C4-2B (cell line): ENCODE results near the gene CASP12.

Experiments used
- CTCF ChIP-seq: fragments of 450-650 bp; conservative IDR thresholded peaks from 2 replicates; pipeline ENCODE4 v1.5.1; 2017; ENCODE audit warnings: mild to moderate bottlenecking
- ZFX ChIP-seq: fragments of 450-650 bp; IDR thresholded peaks from 2 replicates; pipeline ENCODE4 v1.6.1; 2017

DNA sequence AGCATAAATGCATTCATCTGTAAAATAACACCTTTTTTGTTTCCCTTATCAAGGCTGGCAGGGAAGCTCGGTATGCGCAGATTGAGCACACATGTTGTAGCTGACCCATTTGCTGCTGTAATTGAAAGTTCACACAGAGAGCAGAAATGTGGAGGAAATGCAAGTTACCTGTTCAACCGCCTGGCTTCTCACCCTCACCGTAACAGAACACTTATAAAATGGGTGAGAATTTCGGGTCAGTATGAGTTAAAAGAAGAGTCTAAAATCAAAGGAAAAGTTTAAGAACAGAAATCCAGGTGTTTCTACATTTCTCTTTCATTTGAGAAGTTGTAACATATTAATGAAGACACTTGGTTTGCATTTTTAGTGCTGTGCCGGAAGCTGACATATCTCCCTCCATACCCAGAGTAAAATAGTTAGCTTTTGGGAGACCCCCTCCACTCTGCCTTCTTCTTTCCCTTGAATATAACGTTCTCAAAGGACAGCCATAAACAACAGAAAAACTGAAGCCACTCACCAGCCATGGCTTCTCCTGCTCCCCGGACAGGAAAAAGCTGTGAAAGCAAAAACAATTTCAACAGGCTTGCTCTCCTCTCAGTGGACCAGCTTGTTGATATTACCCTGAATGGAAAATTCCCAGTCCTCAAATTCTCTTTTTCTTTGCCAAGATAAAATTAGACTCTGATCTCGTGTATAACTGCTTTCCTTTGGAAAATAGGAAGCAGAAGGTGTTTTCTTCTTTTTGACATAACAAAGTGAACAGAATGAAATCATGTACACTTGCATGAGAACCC is at the start of gene CASP12:
- TF ChIP-seq CTCF (no peak), ZFX (no peak)
